IMR-90 (cell line): ENCODE measurements around the gene MRPL44. TPM values are rescaled to one million over a fixed set of nuclear protein-coding genes. Genes with fewer than 3 reads are reported as not detected.

ENCODE experiments used
- ATAC-seq: fragments of 200-7000 bp; cut with Tn5 transposase; 2 replicates; pipeline ENCODE4 v1.9.1; 2020; ENCODE audit warnings: low read depth, mild to moderate bottlenecking, moderate library complexity
- BruUV-seq: library from RNA; stranded (reverse); fragments of 400-500 nt; replicated peaks from 2 replicates; lab custom pipeline; 2021; lab: Mats Ljungman, UMichigan
- CTCF ChIA-PET: fragments of 300-600 bp; formaldehyde crosslinking; extraction: SDS; loops from one replicate; lab custom pipeline; 2021; ENCODE audit warnings: antibody characterized with exemption; lab: Yijun Ruan, JAX
- POLR2A ChIA-PET: fragments of 300-600 bp; sonication (Branson Sonifier 250); formaldehyde crosslinking; loops from one replicate; lab custom pipeline; 2022; ENCODE audit warnings: antibody characterized with exemption; ENCODE audit not compliant: unreplicated experiment; lab: Charles Lee
- DNase-seq: peaks from one replicate; pipeline ENCODE4 v3.0.0; 2013
- H2AFZ ChIP-seq: replicated peaks from 2 replicates; pipeline ENCODE3; 2013; ENCODE audit warnings: low read length, mild to moderate bottlenecking; ENCODE audit not compliant: poor library complexity
- H2AK5ac ChIP-seq: 2 replicates; pipeline ENCODE4 v1.6.1; 2013; ENCODE audit warnings: low read depth, low read length, inconsistent platforms
- H2AK9ac ChIP-seq: replicated peaks from 2 replicates; pipeline ENCODE3; 2013; ENCODE audit warnings: mild to moderate bottlenecking, low read depth, low read length, moderate library complexity; ENCODE audit not compliant: poor library complexity
- H2BK120ac ChIP-seq: 2 replicates; pipeline ENCODE4 v1.6.1; 2013; ENCODE audit warnings: low read depth, low read length, inconsistent platforms
- H2BK15ac ChIP-seq: 3 replicates; pipeline ENCODE4 v1.6.1; 2013; ENCODE audit warnings: low read depth, low read length, inconsistent platforms
- H2BK20ac ChIP-seq: 2 replicates; pipeline ENCODE4 v1.6.1; 2013; ENCODE audit warnings: low read depth, mild to moderate bottlenecking, inconsistent platforms, low read length, moderate library complexity
- H2BK5ac ChIP-seq: 2 replicates; pipeline ENCODE4 v1.6.1; 2013; ENCODE audit warnings: mild to moderate bottlenecking, low read depth, low read length, inconsistent platforms; ENCODE audit not compliant: poor library complexity, severe bottlenecking
- H3K14ac ChIP-seq: replicated peaks from 2 replicates; pipeline ENCODE4 v1.6.1; 2013; ENCODE audit warnings: low read depth, low read length, inconsistent platforms
- H3K18ac ChIP-seq: 2 replicates; pipeline ENCODE4 v1.6.1; 2013; ENCODE audit warnings: low read depth, low read length, control low read depth
- H3K23ac ChIP-seq: 2 replicates; pipeline ENCODE4 v1.6.1; 2013; ENCODE audit warnings: low read depth, low read length, inconsistent platforms
- H3K27ac ChIP-seq: 2 replicates; pipeline ENCODE4 v1.5.1; 2013; ENCODE audit warnings: mild to moderate bottlenecking, control low read depth, low read length; ENCODE audit not compliant: insufficient read depth
- H3K27me3 ChIP-seq: 2 replicates; pipeline ENCODE4 v1.6.1; 2013; ENCODE audit warnings: low read length; ENCODE audit not compliant: control insufficient read depth, insufficient read depth
- H3K36me3 ChIP-seq: 2 replicates; pipeline ENCODE4 v1.6.1; 2013; ENCODE audit warnings: low read length, mixed read lengths; ENCODE audit not compliant: control insufficient read depth, insufficient read depth
- H3K4ac ChIP-seq: 2 replicates; pipeline ENCODE4 v1.6.1; 2013; ENCODE audit warnings: low read depth, low read length, inconsistent platforms
- H3K4me1 ChIP-seq: 2 replicates; pipeline ENCODE4 v1.6.1; 2013; ENCODE audit warnings: low read length, mixed read lengths; ENCODE audit not compliant: control insufficient read depth, insufficient read depth
- H3K4me2 ChIP-seq: 2 replicates; pipeline ENCODE4 v1.6.1; 2013; ENCODE audit warnings: low read depth, mild to moderate bottlenecking, control low read depth, low read length, moderate library complexity
- H3K4me3 ChIP-seq: 2 replicates; pipeline ENCODE4 v1.5.1; 2013; ENCODE audit warnings: low read depth, mild to moderate bottlenecking, control low read depth, low read length, moderate library complexity; ENCODE audit not compliant: insufficient read depth
- H3K56ac ChIP-seq: 2 replicates; pipeline ENCODE4 v1.6.1; 2013; ENCODE audit warnings: low read length, inconsistent platforms; ENCODE audit not compliant: insufficient read depth; ENCODE audit errors: extremely low read depth
- H3K79me1 ChIP-seq, 2 experiments: 2 replicates each; pipeline ENCODE4 v1.6.1; 2013; ENCODE audit warnings: low read length in 2 of 2, inconsistent platforms in 1 of 2, low read depth in 1 of 2
- H3K9ac ChIP-seq: 2 replicates; pipeline ENCODE4 v1.6.1; 2013; ENCODE audit warnings: low read depth, low read length, control low read depth
- H3K9me1 ChIP-seq: 2 replicates; pipeline ENCODE4 v1.6.1; 2013; ENCODE audit warnings: low read length, inconsistent platforms; ENCODE audit not compliant: insufficient read depth
- H3K9me3 ChIP-seq: 2 replicates; pipeline ENCODE4 v1.6.1; 2013; ENCODE audit warnings: low read length; ENCODE audit not compliant: control insufficient read depth, insufficient read depth
- H4K20me1 ChIP-seq: 2 replicates; pipeline ENCODE4 v1.6.1; 2013; ENCODE audit warnings: low read length, inconsistent platforms; ENCODE audit not compliant: insufficient read depth
- H4K5ac ChIP-seq: 2 replicates; pipeline ENCODE4 v1.6.1; 2013; ENCODE audit warnings: mild to moderate bottlenecking, low read depth, low read length, control low read depth
- H4K8ac ChIP-seq, 2 experiments: 2 replicates each; pipeline ENCODE4 v1.6.1; 2013; ENCODE audit warnings: low read depth in 2 of 2, low read length in 2 of 2, control low read depth in 1 of 2, inconsistent platforms in 1 of 2
- H4K91ac ChIP-seq: 2 replicates; pipeline ENCODE4 v1.6.1; 2013; ENCODE audit warnings: low read depth, low read length, inconsistent platforms; ENCODE audit not compliant: insufficient read depth
- BHLHE40 ChIP-seq: fragments of 150-350 bp; IDR thresholded peaks from 2 replicates; pipeline ENCODE4 v1.6.1; 2016; ENCODE audit warnings: mild to moderate bottlenecking, low read depth, low read length
- CHD1 ChIP-seq: IDR thresholded peaks from 2 replicates; pipeline ENCODE4 v1.6.1; 2012; ENCODE audit warnings: low read depth, low read length, improper control_type of control experiment
- CTCF ChIP-seq: conservative IDR thresholded peaks from 2 replicates; pipeline ENCODE4 v1.5.1; 2012; ENCODE audit warnings: mild to moderate bottlenecking, low read depth, low read length, improper control_type of control experiment
- FOS ChIP-seq: fragments of 150-350 bp; IDR thresholded peaks from 2 replicates; pipeline ENCODE4 v1.6.1; 2016; ENCODE audit warnings: low read depth, low read length
- MAZ ChIP-seq: IDR thresholded peaks from 2 replicates; pipeline ENCODE4 v1.6.1; 2012; ENCODE audit warnings: low read depth, mild to moderate bottlenecking, low read length, improper control_type of control experiment, moderate library complexity, borderline replicate concordance
- NFE2L2 ChIP-seq: fragments of 150-350 bp; IDR thresholded peaks from 2 replicates; pipeline ENCODE4 v1.6.1; 2016; ENCODE audit warnings: low read depth, mild to moderate bottlenecking, low read length
- POLR2A ChIP-seq: IDR thresholded peaks from 2 replicates; pipeline ENCODE4 v1.6.1; 2012; ENCODE audit warnings: mild to moderate bottlenecking, low read depth, low read length
- RAD21 ChIP-seq: IDR thresholded peaks from 2 replicates; pipeline ENCODE4 v1.6.1; 2012; ENCODE audit warnings: low read length, improper control_type of control experiment
- RCOR1 ChIP-seq: IDR thresholded peaks from 2 replicates; pipeline ENCODE4 v1.6.1; 2012; ENCODE audit warnings: mild to moderate bottlenecking, low read length, improper control_type of control experiment; ENCODE audit not compliant: insufficient replicate concordance
- SMC3 ChIP-seq: fragments of 150-350 bp; IDR thresholded peaks from 2 replicates; pipeline ENCODE4 v1.6.1; 2016; ENCODE audit warnings: low read depth, mild to moderate bottlenecking, antibody characterized with exemption, low read length, moderate library complexity
- WGBS, 2 experiments: methylation state at CpG; one replicate each; pipeline versions ENCODE4 v1.1.5 to v1.1.7; 2013; ENCODE audit warnings: missing lambda C conversion rate in 2 of 2; ENCODE audit not compliant: insufficient read length in 1 of 2; ENCODE audit errors: extremely low coverage in 2 of 2; 5-methylcytosine and 5-hydroxymethylcytosine counted together
- dilution Hi-C: fragments of 300-500 bp; cut with HindIII; formaldehyde crosslinking; loops from one replicate; pipeline ENCODE4 v1.14.3; 2018; ENCODE audit warnings: low sequenced_read_pairs; ENCODE audit not compliant: unreplicated experiment
- in situ Hi-C: fragments of 300-500 bp; cut with MboI; formaldehyde crosslinking; loops from 3 replicates; pipeline ENCODE4 v1.14.3; 2019; ENCODE audit warnings: low sequenced_read_pairs, inconsistent platforms, mixed read lengths
- intact Hi-C: fragments of 100-400 bp; cut with micrococcal nuclease; formaldehyde crosslinking; loops from 2 replicates; pipeline ENCODE4 v1.10.0; 2022
- polyA plus RNA-seq, 3 experiments: library from polyadenylated mRNA; depleted of rRNA; stranded (reverse); fragments of >200 nt; gene quantifications; 2 replicates each; pipeline ENCODE4 v1.2.3, GENCODE V29; 2012; ENCODE audit warnings: low replicate concordance in 1 of 3
- total RNA-seq: library from RNA; depleted of rRNA; stranded (reverse); fragments of >200 nt; gene quantifications from 2 replicates; pipeline ENCODE4 v1.2.3, GENCODE V29; 2012

Gene MRPL44
- total and polyA plus RNA-seq, 2 of the 4 experiments (the other 2 are of a cell fraction), result 18.6 to 20.1 TPM

- Histone ChIP-seq H2BK120ac (no peak overlapping the region), H3K9me3 (no peaks in the 10 kb centered on the region), H3K79me1 (peaks cover 36 to 63% of the 10 kb centered on the region in 2 experiments), H2AK5ac (no peak overlapping the region), H4K91ac (no peak overlapping the region), H4K5ac (peak overlapping the region; percentile 98), H3K27me3 (no peaks in the 10 kb centered on the region), H3K23ac (no peak overlapping the region), H4K8ac (no peak overlapping the region), H3K14ac (no peak overlapping the region), H2BK15ac (no peak overlapping the region), H2BK5ac (peak overlapping the region; percentile 41), H2AFZ (no peak overlapping the region), H3K4me3 (no peak overlapping the region), H3K56ac (no peak overlapping the region), H2AK9ac (no peak overlapping the region), H3K27ac (peak overlapping the region; percentile 96; the same call in 1 of the 2 replicates), H3K36me3 (peaks cover 19% of the 10 kb centered on the region), H2BK20ac (no peak overlapping the region), H3K9me1 (peaks cover 13% of the 10 kb centered on the region), H3K4me2 (no peak overlapping the region), H3K9ac (peak overlapping the region; percentile 51), H3K4me1 (peaks cover 21% of the 10 kb centered on the region), H3K18ac (peak overlapping the region; percentile 93), H3K4ac (no peak overlapping the region), H4K20me1 (peaks cover 30% of the 10 kb centered on the region)
- in situ Hi-C loops (no loop called here), dilution Hi-C loops (no loop called here), intact Hi-C loops (no loop called here)
- BruUV-seq, result no TSS peak
- ChIA-PET CTCF (no interaction called here), POLR2A (no interaction called here)
- ATAC-seq (no peak), DNase-seq (no peak)
- no CpG with 5 or more reads among the region's 3 CpGs for WGBS, 2 experiments
- TF ChIP-seq FOS (no peak), MAZ (no peak), CHD1 (no peak), RCOR1 (no peak), POLR2A (no peak), BHLHE40 (no peak), RAD21 (no peak), SMC3 (no peak), CTCF (no peak), NFE2L2 (no peak)
Observed at GRCh38 chr2:223915071-223915470, 42.2 kb upstream of the MRPL44 start.
